DOHH2 (cell line): ENCODE results near the gene GALNT18.

ENCODE experiments used
- H3F3A ChIP-seq: fragments of 200-600 bp; sonication (generic), shearing (Covaris generic); 2 replicates; pipeline ENCODE4 v1.6.0; 2016; ENCODE audit warnings: antibody characterized with exemption, mild to moderate bottlenecking; ENCODE audit not compliant: control insufficient read depth, insufficient read depth
- H3K27ac ChIP-seq: fragments of 200-600 bp; sonication (generic); 2 replicates; pipeline ENCODE4 v1.5.1; 2014; ENCODE audit warnings: low read depth, mild to moderate bottlenecking, low read length, moderate library complexity
- H3K27me3 ChIP-seq: fragments of 200-600 bp; sonication (generic); 2 replicates; pipeline ENCODE4 v1.6.1; 2014; ENCODE audit warnings: mild to moderate bottlenecking, low read length, mixed read lengths; ENCODE audit not compliant: control insufficient read depth
- H3K36me3 ChIP-seq: fragments of 200-600 bp; sonication (generic); 2 replicates; pipeline ENCODE4 v1.6.1; 2014; ENCODE audit warnings: mild to moderate bottlenecking, low read length, moderate library complexity, mixed read lengths; ENCODE audit not compliant: control insufficient read depth
- H3K4me1 ChIP-seq: fragments of 200-600 bp; sonication (generic); 2 replicates; pipeline ENCODE4 v1.6.1; 2014; ENCODE audit warnings: mild to moderate bottlenecking, low read length, mixed read lengths; ENCODE audit not compliant: control insufficient read depth
- H3K4me2 ChIP-seq: fragments of 200-600 bp; sonication (generic); 2 replicates; pipeline ENCODE4 v1.6.0; 2014; ENCODE audit warnings: mild to moderate bottlenecking, low read length, moderate library complexity
- H3K4me3 ChIP-seq: fragments of 200-600 bp; sonication (generic); 2 replicates; pipeline ENCODE4 v1.5.1; 2014; ENCODE audit warnings: mild to moderate bottlenecking, low read length, mixed read lengths
- H3K79me2 ChIP-seq: fragments of 200-600 bp; sonication (generic); 2 replicates; pipeline ENCODE4 v1.6.1; 2014; ENCODE audit warnings: mild to moderate bottlenecking, low read length, mixed read lengths; ENCODE audit not compliant: control insufficient read depth
- H3K9me2 ChIP-seq: fragments of 200-600 bp; sonication (generic); replicated peaks from 2 replicates; pipeline ENCODE4 v1.6.1; 2014; ENCODE audit warnings: mild to moderate bottlenecking, low read length, mixed read lengths; ENCODE audit not compliant: control insufficient read depth
- H3K9me3 ChIP-seq: fragments of 200-600 bp; sonication (generic); 2 replicates; pipeline ENCODE4 v1.6.1; 2014; ENCODE audit warnings: antibody characterized with exemption, low read length, mixed read lengths; ENCODE audit not compliant: control insufficient read depth, insufficient read depth
- H4K20me1 ChIP-seq: fragments of 200-600 bp; sonication (generic); 2 replicates; pipeline ENCODE4 v1.6.0; 2014; ENCODE audit warnings: low read depth, mild to moderate bottlenecking, antibody characterized with exemption, low read length, moderate library complexity; ENCODE audit not compliant: control insufficient read depth, insufficient read depth
- EZH2phosphoT487 ChIP-seq: fragments of 200-600 bp; sonication (generic); IDR thresholded peaks from 2 replicates; pipeline ENCODE4 v1.6.1; 2017; ENCODE audit warnings: borderline replicate concordance, mild to moderate bottlenecking, antibody characterized with exemption, low read length, moderate library complexity, mixed read lengths
- TF ChIP-seq, protein P1 (sequence below): fragments of 200-600 bp; sonication (generic); IDR thresholded peaks from one replicate; pipeline ENCODE4 v1.5.1; 2014; ENCODE audit warnings: antibody characterized with exemption, mild to moderate bottlenecking, low read depth, low read length; ENCODE audit not compliant: poor library complexity, severe bottlenecking

Gene GALNT18

DNA sequence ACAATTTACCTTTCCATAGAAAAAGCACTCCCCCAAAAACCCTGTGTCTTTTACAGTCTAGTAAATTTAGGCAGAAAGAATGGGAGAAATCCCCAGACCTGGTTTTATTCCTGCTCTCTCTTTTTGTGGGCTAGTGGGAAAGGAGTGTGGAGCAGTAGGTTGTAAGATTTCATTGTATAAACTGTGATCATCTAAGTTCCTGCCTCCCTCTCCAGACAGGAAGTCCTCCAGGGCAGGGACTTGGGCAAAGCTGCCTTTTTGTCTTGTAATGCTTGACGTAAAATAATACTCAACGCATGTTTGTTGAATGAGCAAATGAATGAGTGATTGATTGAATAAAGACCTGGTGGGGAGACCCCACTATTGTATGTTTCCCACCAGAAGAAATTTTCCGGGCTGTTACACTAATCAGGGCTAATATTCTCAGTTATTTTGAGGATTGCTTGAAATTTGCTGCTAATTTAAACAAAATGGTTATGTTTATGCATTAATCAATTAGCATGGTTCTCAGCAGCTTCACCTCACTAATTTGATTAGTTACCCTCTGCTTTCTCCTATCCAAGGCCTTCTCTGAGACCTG, 305.1 kb downstream of the GALNT18 start:
- no peaks in the 10 kb centered on the region; the same call in 1 of the 2 replicates for H3K27me3 ChIP-seq
- TF ChIP-seq EZH2phosphoT487: no peak
- TF ChIP-seq, protein P1, sequence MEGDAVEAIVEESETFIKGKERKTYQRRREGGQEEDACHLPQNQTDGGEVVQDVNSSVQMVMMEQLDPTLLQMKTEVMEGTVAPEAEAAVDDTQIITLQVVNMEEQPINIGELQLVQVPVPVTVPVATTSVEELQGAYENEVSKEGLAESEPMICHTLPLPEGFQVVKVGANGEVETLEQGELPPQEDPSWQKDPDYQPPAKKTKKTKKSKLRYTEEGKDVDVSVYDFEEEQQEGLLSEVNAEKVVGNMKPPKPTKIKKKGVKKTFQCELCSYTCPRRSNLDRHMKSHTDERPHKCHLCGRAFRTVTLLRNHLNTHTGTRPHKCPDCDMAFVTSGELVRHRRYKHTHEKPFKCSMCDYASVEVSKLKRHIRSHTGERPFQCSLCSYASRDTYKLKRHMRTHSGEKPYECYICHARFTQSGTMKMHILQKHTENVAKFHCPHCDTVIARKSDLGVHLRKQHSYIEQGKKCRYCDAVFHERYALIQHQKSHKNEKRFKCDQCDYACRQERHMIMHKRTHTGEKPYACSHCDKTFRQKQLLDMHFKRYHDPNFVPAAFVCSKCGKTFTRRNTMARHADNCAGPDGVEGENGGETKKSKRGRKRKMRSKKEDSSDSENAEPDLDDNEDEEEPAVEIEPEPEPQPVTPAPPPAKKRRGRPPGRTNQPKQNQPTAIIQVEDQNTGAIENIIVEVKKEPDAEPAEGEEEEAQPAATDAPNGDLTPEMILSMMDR: no peak

DNA sequence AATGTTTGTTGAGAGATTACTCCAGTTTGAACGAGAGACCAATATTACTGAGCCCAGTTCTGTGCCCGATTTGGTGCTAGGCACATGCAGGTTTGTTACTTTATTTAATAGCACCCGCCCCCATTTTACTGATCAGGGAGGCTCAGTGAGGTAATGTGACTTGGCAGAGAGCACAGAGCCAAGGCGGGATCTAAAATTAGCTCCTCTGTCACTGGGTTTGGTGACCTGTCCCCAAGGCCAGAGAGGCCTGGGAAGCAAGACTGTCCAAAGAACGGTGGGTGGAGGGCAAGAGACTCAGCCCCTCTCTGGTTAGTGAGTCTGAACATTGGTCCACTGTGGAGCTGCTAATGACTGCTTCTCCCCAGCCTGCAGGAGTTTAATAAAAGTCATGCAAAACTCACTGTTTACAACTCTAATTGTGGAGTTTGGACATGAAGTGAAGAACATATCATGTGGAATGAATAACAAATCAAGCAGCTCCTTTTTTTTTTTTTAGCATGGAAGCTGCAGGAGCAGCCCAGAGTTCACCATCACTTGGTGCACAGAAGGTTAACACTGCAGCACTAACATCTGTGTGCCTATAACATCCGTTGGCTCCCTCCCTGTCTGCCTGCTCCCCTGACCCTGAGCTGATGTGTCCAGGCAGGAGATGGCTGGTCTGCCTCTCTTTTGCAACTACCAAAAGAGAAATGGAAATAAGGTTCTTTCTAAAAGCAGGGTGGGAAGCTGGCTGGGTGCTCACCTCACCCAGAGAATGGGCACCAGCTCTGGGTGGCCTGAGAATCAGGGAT, 307.7 kb downstream of the GALNT18 start:
- Histone ChIP-seq H3K36me3 (no peaks in the 10 kb centered on the region), H3K79me2 (no peaks in the 10 kb centered on the region), H3F3A (no peaks in the 10 kb centered on the region), H3K4me1 (no peaks in the 10 kb centered on the region), H3K27me3 (no peaks in the 10 kb centered on the region; the same call in 1 of the 2 replicates), H3K4me2 (no peak overlapping the region), H3K9me3 (no peaks in the 10 kb centered on the region), H3K4me3 (no peak overlapping the region), H4K20me1 (no peaks in the 10 kb centered on the region), H3K9me2 (no peaks in the 10 kb centered on the region), H3K27ac (no peak overlapping the region)
- TF ChIP-seq, protein P1: no peak
- no peak for TF ChIP-seq EZH2phosphoT487

More for the DNA sequence above, 305.1 kb downstream of the GALNT18 start:
- H3K4me3 ChIP-seq: no peak overlapping the region
- no peak overlapping the region for H3K4me2 ChIP-seq
- H3K79me2 ChIP-seq: no peaks in the 10 kb centered on the region
- no peaks in the 10 kb centered on the region for H3F3A ChIP-seq
- H3K36me3 ChIP-seq: no peaks in the 10 kb centered on the region
- no peaks in the 10 kb centered on the region for H3K9me3 ChIP-seq
- H3K27ac ChIP-seq: no peak overlapping the region
- H3K4me1 ChIP-seq: no peaks in the 10 kb centered on the region
- H3K9me2 ChIP-seq: no peaks in the 10 kb centered on the region
- H4K20me1 ChIP-seq: no peaks in the 10 kb centered on the region

DNA sequence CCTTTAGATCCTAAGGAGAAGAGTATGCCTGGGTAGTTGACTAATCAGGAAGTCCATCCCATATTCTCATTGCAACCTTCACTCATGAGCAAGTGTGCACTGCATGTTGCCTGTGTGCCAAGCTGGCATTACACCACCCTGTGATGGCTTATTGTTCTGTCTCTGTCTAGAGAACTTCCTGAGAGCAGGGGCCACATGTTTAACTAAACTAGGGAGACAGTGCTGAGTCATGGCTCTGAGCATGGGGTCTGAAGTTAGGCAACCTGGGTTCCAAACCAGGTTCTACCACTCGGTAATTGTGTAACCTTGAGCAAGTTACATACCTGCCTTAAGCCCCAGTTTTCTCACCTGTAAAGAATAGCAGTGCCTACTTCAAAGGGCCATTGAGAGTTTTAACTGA, 308.4 kb downstream of the GALNT18 start:
- H3F3A ChIP-seq: no peaks in the 10 kb centered on the region
- H3K4me1 ChIP-seq: no peaks in the 10 kb centered on the region
- no peaks in the 10 kb centered on the region for H3K79me2 ChIP-seq
- H4K20me1 ChIP-seq: no peaks in the 10 kb centered on the region
- no peaks in the 10 kb centered on the region for H3K9me3 ChIP-seq
- TF ChIP-seq, protein P1: no peak
- TF ChIP-seq EZH2phosphoT487: no peak
- H3K27me3 ChIP-seq: no peaks in the 10 kb centered on the region
- no peak overlapping the region for H3K4me3 ChIP-seq
- no peak overlapping the region for H3K27ac ChIP-seq
- no peaks in the 10 kb centered on the region for H3K36me3 ChIP-seq
- H3K9me2 ChIP-seq: no peaks in the 10 kb centered on the region
- no peak overlapping the region for H3K4me2 ChIP-seq
